Measurements from ENCODE around the gene LHPP.
A peak's percentile ranks its signal among the peaks of the same experiment; 100 is the strongest.

Gene LHPP

GRCh38 chr10:124449170-124450011 is 12.2 kb upstream of the LHPP start:
- peaks cover 19% of the 10 kb centered on the region for H3K4me1 ChIP-seq (ENCODE audit: insufficient read depth, low read length)
- no peak overlapping the region for H3K9ac ChIP-seq (ENCODE audit: low read length)
- no peaks in the 10 kb centered on the region for H3K9me3 ChIP-seq (ENCODE audit: low read length)
- no peaks in the 10 kb centered on the region for H3K36me3 ChIP-seq (ENCODE audit: insufficient read depth, low read length)
- no peak overlapping the region for H3K27ac ChIP-seq (ENCODE audit: low read depth, low read length)
- H3K27me3 ChIP-seq (ENCODE audit: control insufficient read depth in 1 of 2, insufficient read depth in 2 of 2, low read length in 2 of 2), result peaks cover 30 to 63% of the 10 kb centered on the region in 2 donors
- no peak overlapping the region for H3K4me3 ChIP-seq (ENCODE audit: low read depth in 1 of 2, low read length in 2 of 2)

- Histone ChIP-seq H3K9me3 (ENCODE audit: low read length) (no peaks in the 10 kb centered on the region), H3K36me3 (ENCODE audit: insufficient read depth, low read length) (no peaks in the 10 kb centered on the region), H3K4me3 (ENCODE audit: low read depth in 1 of 2, low read length in 2 of 2) (no peak within 1 kb of the TSS), H3K27me3 (ENCODE audit: control insufficient read depth in 1 of 2, insufficient read depth in 2 of 2, low read length in 2 of 2) (peaks cover 30 to 66% of the 10 kb centered on the region in 2 donors), H3K9ac (ENCODE audit: low read length) (no peak within 1 kb of the TSS), H3K4me1 (ENCODE audit: insufficient read depth, low read length) (peaks cover 19% of the 10 kb centered on the region), H3K27ac (ENCODE audit: low read depth, low read length) (no peak within 1 kb of the TSS)
These were observed 11.4 kb upstream of the LHPP start, which contains the start of gene NKX1-2 for GRCh38 chr10:124450012-124450782. TSS of gene NKX1-2 (minus strand) at chr10:124450035. CDS start at chr10:124449943, 92 bp downstream.

- Histone ChIP-seq H3K9me3 (ENCODE audit: low read length) (no peaks in the 10 kb centered on the region), H3K27me3 (ENCODE audit: control insufficient read depth in 1 of 2, insufficient read depth in 2 of 2, low read length in 2 of 2) (peaks cover 30 to 66% of the 10 kb centered on the region in 2 donors), H3K4me1 (ENCODE audit: insufficient read depth, low read length) (peaks cover 19% of the 10 kb centered on the region), H3K36me3 (ENCODE audit: insufficient read depth, low read length) (no peaks in the 10 kb centered on the region), H3K9ac (ENCODE audit: low read length) (no peak overlapping the region), H3K27ac (ENCODE audit: low read depth, low read length) (no peak overlapping the region), H3K4me3 (ENCODE audit: low read depth in 1 of 2, low read length in 2 of 2) (no peak overlapping the region)
These were observed 10.9 kb upstream of the LHPP start for GRCh38 chr10:124450783-124451057.

- no peak overlapping the region for H3K27ac ChIP-seq (ENCODE audit: low read depth, low read length)
- peaks cover 19% of the 10 kb centered on the region for H3K4me1 ChIP-seq (ENCODE audit: insufficient read depth, low read length)
- no peaks in the 10 kb centered on the region for H3K9me3 ChIP-seq (ENCODE audit: low read length)
- no peak overlapping the region for H3K4me3 ChIP-seq (ENCODE audit: low read depth in 1 of 2, low read length in 2 of 2)
- H3K9ac ChIP-seq (ENCODE audit: low read length), result no peak overlapping the region
- H3K27me3 ChIP-seq (ENCODE audit: control insufficient read depth in 1 of 2, insufficient read depth in 2 of 2, low read length in 2 of 2), result peaks cover 25 to 60% of the 10 kb centered on the region in 2 donors
- H3K36me3 ChIP-seq (ENCODE audit: insufficient read depth, low read length), result no peaks in the 10 kb centered on the region
These were observed 10.3 kb upstream of the LHPP start for GRCh38 chr10:124451276-124451675.

GRCh38 chr10:124453960-124454610 is 7.5 kb upstream of the LHPP start:
- Histone ChIP-seq H3K9ac (ENCODE audit: low read length) (no peak overlapping the region), H3K4me3 (ENCODE audit: low read depth in 1 of 2, low read length in 2 of 2) (no peak overlapping the region), H3K27me3 (ENCODE audit: control insufficient read depth in 1 of 2, insufficient read depth in 2 of 2, low read length in 2 of 2) (peaks cover 5 to 32% of the 10 kb centered on the region in 2 donors), H3K4me1 (ENCODE audit: insufficient read depth, low read length) (peaks cover 6% of the 10 kb centered on the region), H3K36me3 (ENCODE audit: insufficient read depth, low read length) (no peaks in the 10 kb centered on the region), H3K27ac (ENCODE audit: low read depth, low read length) (no peak overlapping the region), H3K9me3 (ENCODE audit: low read length) (no peaks in the 10 kb centered on the region)

GRCh38 chr10:124455441-124455840 is 6.2 kb upstream of the LHPP start:
- H3K4me1 ChIP-seq (ENCODE audit: insufficient read depth, low read length), result peaks cover 1% of the 10 kb centered on the region
- no peak overlapping the region for H3K9ac ChIP-seq (ENCODE audit: low read length)
- H3K36me3 ChIP-seq (ENCODE audit: insufficient read depth, low read length), result no peaks in the 10 kb centered on the region
- H3K27me3 ChIP-seq (ENCODE audit: control insufficient read depth in 1 of 2, insufficient read depth in 2 of 2, low read length in 2 of 2), result peaks cover 0 to 20% of the 10 kb centered on the region in 2 donors
- H3K27ac ChIP-seq (ENCODE audit: low read depth, low read length), result no peak overlapping the region
- H3K9me3 ChIP-seq (ENCODE audit: low read length), result no peaks in the 10 kb centered on the region
- no peak overlapping the region for H3K4me3 ChIP-seq (ENCODE audit: low read depth in 1 of 2, low read length in 2 of 2)

GRCh38 chr10:124458473-124458872 is 3.1 kb upstream of the LHPP start:
- Histone ChIP-seq H3K4me1 (ENCODE audit: insufficient read depth, low read length) (no peaks in the 10 kb centered on the region), H3K36me3 (ENCODE audit: insufficient read depth, low read length) (no peaks in the 10 kb centered on the region), H3K27ac (ENCODE audit: low read depth, low read length) (no peak overlapping the region), H3K27me3 (ENCODE audit: control insufficient read depth in 1 of 2, insufficient read depth in 2 of 2, low read length in 2 of 2) (peaks cover 0 to 10% of the 10 kb centered on the region in 2 donors), H3K4me3 (ENCODE audit: low read depth in 1 of 2, low read length in 2 of 2) (no peak overlapping the region), H3K9ac (ENCODE audit: low read length) (no peak overlapping the region), H3K9me3 (ENCODE audit: low read length) (no peaks in the 10 kb centered on the region)

- no peak overlapping the region for H3K27ac ChIP-seq (ENCODE audit: low read depth, low read length)
- no peaks in the 10 kb centered on the region for H3K36me3 ChIP-seq (ENCODE audit: insufficient read depth, low read length)
- H3K4me3 ChIP-seq (ENCODE audit: low read depth in 1 of 2, low read length in 2 of 2), result no peak overlapping the region
These were observed 2.7 kb upstream of the LHPP start for GRCh38 chr10:124458889-124459288.

GRCh38 chr10:124459395-124459794 is 2.2 kb upstream of the LHPP start:
- H3K4me1 ChIP-seq (ENCODE audit: insufficient read depth, low read length), result no peaks in the 10 kb centered on the region
- H3K27me3 ChIP-seq (ENCODE audit: control insufficient read depth in 1 of 2, insufficient read depth in 2 of 2, low read length in 2 of 2), result peaks cover 0 to 3% of the 10 kb centered on the region in 2 donors
- H3K36me3 ChIP-seq (ENCODE audit: insufficient read depth, low read length), result no peaks in the 10 kb centered on the region
- no peak overlapping the region for H3K27ac ChIP-seq (ENCODE audit: low read depth, low read length)
- no peak overlapping the region for H3K9ac ChIP-seq (ENCODE audit: low read length)
- no peaks in the 10 kb centered on the region for H3K9me3 ChIP-seq (ENCODE audit: low read length)
- no peak overlapping the region for H3K4me3 ChIP-seq (ENCODE audit: low read depth in 1 of 2, low read length in 2 of 2)

More at GRCh38 chr10:124458889-124459288, 2.7 kb upstream of the LHPP start:
- no peaks in the 10 kb centered on the region for H3K9me3 ChIP-seq (ENCODE audit: low read length)
- peaks cover 0 to 8% of the 10 kb centered on the region in 2 donors for H3K27me3 ChIP-seq (ENCODE audit: control insufficient read depth in 1 of 2, insufficient read depth in 2 of 2, low read length in 2 of 2)
- H3K4me1 ChIP-seq (ENCODE audit: insufficient read depth, low read length), result no peaks in the 10 kb centered on the region
- H3K9ac ChIP-seq (ENCODE audit: low read length), result no peak overlapping the region

- Histone ChIP-seq H3K9me3 (ENCODE audit: low read length) (no peaks in the 10 kb centered on the region), H3K27me3 (ENCODE audit: control insufficient read depth in 1 of 2, insufficient read depth in 2 of 2, low read length in 2 of 2) (no peaks in the 10 kb centered on the region), H3K4me3 (ENCODE audit: low read depth in 1 of 2, low read length in 2 of 2) (no peak overlapping the region), H3K27ac (ENCODE audit: low read depth, low read length) (no peak overlapping the region), H3K4me1 (ENCODE audit: insufficient read depth, low read length) (no peaks in the 10 kb centered on the region), H3K36me3 (ENCODE audit: insufficient read depth, low read length) (no peaks in the 10 kb centered on the region), H3K9ac (ENCODE audit: low read length) (no peak overlapping the region)
These were observed 1.5 kb upstream of the LHPP start for GRCh38 chr10:124460144-124460543.

GRCh38 chr10:124462348-124462695 is 699 bp downstream of the LHPP start:
- Histone ChIP-seq H3K27ac (ENCODE audit: low read depth, low read length) (peak overlapping the region; percentile 79), H3K36me3 (ENCODE audit: insufficient read depth, low read length) (no peaks in the 10 kb centered on the region), H3K27me3 (ENCODE audit: control insufficient read depth in 1 of 2, insufficient read depth in 2 of 2, low read length in 2 of 2) (no peaks in the 10 kb centered on the region), H3K9me3 (ENCODE audit: low read length) (no peaks in the 10 kb centered on the region), H3K4me1 (ENCODE audit: insufficient read depth, low read length) (peaks cover 8% of the 10 kb centered on the region), H3K9ac (ENCODE audit: low read length) (no peak overlapping the region), H3K4me3 (ENCODE audit: low read depth in 1 of 2, low read length in 2 of 2) (peak overlapping the region; percentile 40 to 69)
